ENCODE measurements around the gene TEPSIN. TPM values are rescaled to one million over a fixed set of nuclear protein-coding genes. Genes with fewer than 3 reads are reported as not detected.

Gene TEPSIN
- total and polyA plus RNA-seq, 4 donors = 7.7 to 33.8 (median 19.2) TPM

DNA sequence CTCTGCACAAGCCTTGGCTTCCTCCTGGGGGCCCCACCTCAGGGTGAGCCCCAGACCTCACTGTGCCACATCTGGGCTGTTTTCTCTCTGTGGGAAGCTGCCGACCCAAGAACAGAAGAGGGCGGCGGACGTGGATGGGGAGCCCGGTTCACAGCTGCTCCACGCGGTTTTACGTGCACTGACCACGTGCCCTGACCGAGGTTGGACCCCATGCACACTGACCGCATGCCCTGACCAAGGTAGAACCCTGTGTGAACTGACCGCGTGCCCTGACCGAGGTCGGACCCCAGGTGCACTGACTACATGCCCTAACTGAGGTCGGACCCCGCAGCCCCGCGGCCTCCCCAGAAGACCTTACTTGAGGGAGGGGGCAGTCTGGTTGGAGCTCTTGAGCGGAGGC is 35.7 kb downstream of the TEPSIN start:
- Histone ChIP-seq H3K27me3 (ENCODE audit: control insufficient read depth, insufficient read depth, low read length) (no peaks in the 10 kb centered on the region), H3K36me3 (ENCODE audit: control insufficient read depth, insufficient read depth, low read length) (peaks cover 95% of the 10 kb centered on the region), H3K9me3 (ENCODE audit: control insufficient read depth, insufficient read depth, low read length) (no peaks in the 10 kb centered on the region), H3K4me3 (ENCODE audit: low read depth, low read length) (no peak overlapping the region), H3K27ac (ENCODE audit: low read depth, low read length) (no peak overlapping the region), H3K4me1 (ENCODE audit: control insufficient read depth, insufficient read depth, low read length) (peaks cover 5% of the 10 kb centered on the region)
- no peak for DNase-seq (ENCODE audit: low read depth in 4 of 6, low spot score in 6 of 6)
- WGBS (ENCODE audit: insufficient coverage) = 97% methylated on average over 20 of the region's 20 CpGs

DNA sequence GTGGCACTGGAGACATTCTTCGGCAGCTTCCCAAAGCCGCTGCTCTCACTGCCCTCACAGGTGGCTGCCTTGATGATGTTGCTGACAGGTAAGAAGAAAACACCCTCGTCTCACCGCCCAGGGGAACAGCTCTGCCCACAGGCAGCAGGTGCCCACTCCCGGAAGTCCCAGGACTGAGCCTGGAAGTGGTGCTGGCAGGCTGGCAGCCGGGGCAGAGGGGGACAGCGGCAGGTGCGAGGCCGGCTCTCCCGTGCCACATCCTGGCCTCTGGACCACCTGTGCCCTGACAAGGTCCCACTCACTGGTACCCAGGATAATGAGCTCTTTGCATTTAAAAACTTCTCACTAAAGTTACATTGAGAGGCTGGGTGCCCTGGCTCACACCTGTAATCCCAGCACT is 36.5 kb downstream of the TEPSIN start:
- WGBS (ENCODE audit: insufficient coverage) = 98% methylated on average over 10 of the region's 10 CpGs
- H3K4me1 ChIP-seq (ENCODE audit: control insufficient read depth, insufficient read depth, low read length) = peaks cover 5% of the 10 kb centered on the region
- H3K36me3 ChIP-seq (ENCODE audit: control insufficient read depth, insufficient read depth, low read length) = peaks cover 95% of the 10 kb centered on the region
- no peaks in the 10 kb centered on the region for H3K9me3 ChIP-seq (ENCODE audit: control insufficient read depth, insufficient read depth, low read length)
- no peak for DNase-seq (ENCODE audit: low read depth in 4 of 6, low spot score in 6 of 6)
- H3K27ac ChIP-seq (ENCODE audit: low read depth, low read length) = no peak overlapping the region
- H3K27me3 ChIP-seq (ENCODE audit: control insufficient read depth, insufficient read depth, low read length) = no peaks in the 10 kb centered on the region
- no peak overlapping the region for H3K4me3 ChIP-seq (ENCODE audit: low read depth, low read length)

DNA sequence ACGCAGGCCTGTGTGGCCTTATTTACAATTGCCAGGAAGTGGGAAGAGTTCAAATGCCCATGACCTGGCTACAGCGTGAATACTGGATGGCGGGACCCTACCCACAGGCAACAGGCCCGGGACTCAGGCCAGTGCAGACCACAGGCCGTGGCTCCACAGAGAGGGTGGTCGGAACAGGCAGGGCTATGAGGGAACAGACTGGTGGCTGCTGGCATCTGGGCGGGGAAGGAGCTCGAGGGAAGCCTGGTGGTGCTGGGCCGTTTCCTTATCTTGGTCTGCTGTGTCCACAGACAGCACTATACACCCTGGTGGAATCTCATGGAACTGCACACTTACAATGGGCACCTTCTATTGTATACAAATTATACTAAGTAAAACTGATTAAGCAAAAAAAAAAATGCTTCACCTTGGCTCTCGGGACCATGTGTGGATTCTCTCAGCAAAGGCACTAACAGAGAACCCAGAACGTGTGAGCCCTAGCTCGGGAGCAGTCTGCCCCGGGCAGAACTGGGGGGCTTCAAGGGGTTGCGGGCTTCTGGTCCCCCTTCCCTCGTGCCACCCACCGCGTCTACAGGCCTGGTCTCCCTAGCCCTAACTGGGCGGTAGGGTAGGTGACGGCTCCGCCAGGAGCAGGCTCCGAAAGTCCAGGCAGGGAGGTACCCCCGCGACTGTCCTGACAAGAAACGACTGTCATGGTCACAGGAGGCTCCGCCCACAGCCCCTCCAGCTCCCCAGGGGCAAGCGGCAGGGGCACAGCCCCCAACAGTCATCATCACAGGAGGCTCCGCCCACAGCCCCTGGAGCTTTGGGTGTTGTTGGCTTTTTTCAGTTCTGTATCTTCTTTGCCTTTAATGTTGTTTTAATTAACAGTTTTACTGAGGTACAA is 37.9 kb downstream of the TEPSIN start:
- Histone ChIP-seq H3K36me3 (ENCODE audit: control insufficient read depth, insufficient read depth, low read length) (peaks cover 95% of the 10 kb centered on the region), H3K27ac (ENCODE audit: low read depth, low read length) (no peak overlapping the region), H3K27me3 (ENCODE audit: control insufficient read depth, insufficient read depth, low read length) (no peaks in the 10 kb centered on the region), H3K9me3 (ENCODE audit: control insufficient read depth, insufficient read depth, low read length) (no peaks in the 10 kb centered on the region), H3K4me3 (ENCODE audit: low read depth, low read length) (no peak overlapping the region), H3K4me1 (ENCODE audit: control insufficient read depth, insufficient read depth, low read length) (peaks cover 9% of the 10 kb centered on the region)
- WGBS (ENCODE audit: insufficient coverage) = 85% methylated on average over 21 of the region's 27 CpGs
- DNase-seq (ENCODE audit: low read depth in 4 of 6, low spot score in 6 of 6) = peak in 2 of 6 donors; percentile 67 to 74

DNA sequence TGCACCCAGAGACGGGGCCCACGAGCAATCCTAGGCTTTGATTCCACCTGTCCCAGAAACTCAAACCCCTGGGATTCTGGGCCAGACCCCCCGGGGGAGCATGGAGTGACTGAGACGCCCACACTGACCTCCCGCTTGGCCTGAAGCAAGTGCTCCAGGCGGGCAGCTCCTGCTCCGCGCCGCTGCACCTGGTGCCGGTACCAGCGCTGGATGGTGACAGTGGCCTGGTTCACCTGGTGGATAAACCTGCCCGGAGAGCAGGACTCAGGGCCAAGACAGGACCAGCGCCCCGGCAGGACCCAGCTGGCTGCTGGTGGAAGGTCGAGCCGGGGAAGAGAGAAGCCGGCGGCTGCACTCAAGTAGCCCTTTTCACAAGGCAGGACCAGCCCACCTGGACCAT is 38.7 kb downstream of the TEPSIN start:
- Histone ChIP-seq H3K36me3 (ENCODE audit: control insufficient read depth, insufficient read depth, low read length) (peaks cover 97% of the 10 kb centered on the region), H3K27me3 (ENCODE audit: control insufficient read depth, insufficient read depth, low read length) (no peaks in the 10 kb centered on the region), H3K9me3 (ENCODE audit: control insufficient read depth, insufficient read depth, low read length) (no peaks in the 10 kb centered on the region), H3K4me3 (ENCODE audit: low read depth, low read length) (no peak overlapping the region), H3K27ac (ENCODE audit: low read depth, low read length) (no peak overlapping the region), H3K4me1 (ENCODE audit: control insufficient read depth, insufficient read depth, low read length) (peaks cover 9% of the 10 kb centered on the region)
- 96% methylated on average over 16 of the region's 18 CpGs for WGBS (ENCODE audit: insufficient coverage)
- no peak for DNase-seq (ENCODE audit: low read depth in 4 of 6, low spot score in 6 of 6)

DNA sequence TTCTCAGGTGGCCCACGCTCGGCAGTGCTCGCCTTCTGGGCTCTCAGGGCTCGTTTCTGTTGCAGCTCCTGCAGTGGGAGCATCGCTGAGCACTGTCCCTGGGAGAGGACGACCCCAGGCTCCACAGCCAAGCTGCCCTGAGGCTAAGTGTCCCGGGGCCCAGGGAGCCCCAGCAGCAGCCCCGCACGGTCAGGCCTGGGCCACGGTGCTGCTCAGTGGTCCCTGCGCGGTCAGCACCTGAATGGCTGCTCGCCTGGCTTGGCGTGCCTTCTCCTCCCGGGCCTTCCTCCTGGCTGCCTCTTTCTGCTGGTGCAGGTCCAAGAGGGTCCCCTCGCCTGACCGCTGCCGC is 39.4 kb downstream of the TEPSIN start:
- Histone ChIP-seq H3K27me3 (ENCODE audit: control insufficient read depth, insufficient read depth, low read length) (no peaks in the 10 kb centered on the region), H3K36me3 (ENCODE audit: control insufficient read depth, insufficient read depth, low read length) (peaks cover 99% of the 10 kb centered on the region), H3K4me3 (ENCODE audit: low read depth, low read length) (no peak overlapping the region), H3K9me3 (ENCODE audit: control insufficient read depth, insufficient read depth, low read length) (no peaks in the 10 kb centered on the region), H3K4me1 (ENCODE audit: control insufficient read depth, insufficient read depth, low read length) (peaks cover 9% of the 10 kb centered on the region), H3K27ac (ENCODE audit: low read depth, low read length) (no peak overlapping the region)
- 96% methylated on average over 18 of the region's 18 CpGs for WGBS (ENCODE audit: insufficient coverage)
- DNase-seq (ENCODE audit: low read depth in 4 of 6, low spot score in 6 of 6) = no peak

- Histone ChIP-seq H3K4me3 (ENCODE audit: low read depth, low read length) (no peak overlapping the region), H3K27ac (ENCODE audit: low read depth, low read length) (no peak overlapping the region), H3K36me3 (ENCODE audit: control insufficient read depth, insufficient read depth, low read length) (peaks cover 99% of the 10 kb centered on the region), H3K27me3 (ENCODE audit: control insufficient read depth, insufficient read depth, low read length) (no peaks in the 10 kb centered on the region), H3K9me3 (ENCODE audit: control insufficient read depth, insufficient read depth, low read length) (no peaks in the 10 kb centered on the region), H3K4me1 (ENCODE audit: control insufficient read depth, insufficient read depth, low read length) (peaks cover 9% of the 10 kb centered on the region)
- WGBS (ENCODE audit: insufficient coverage) = 95% methylated on average over 17 of the region's 22 CpGs
- DNase-seq (ENCODE audit: low read depth in 4 of 6, low spot score in 6 of 6) = no peak
Observed at GRCh38 chr17:81198826-81199481, 39.9 kb downstream of the TEPSIN start.

- Histone ChIP-seq H3K27me3 (ENCODE audit: control insufficient read depth, insufficient read depth, low read length) (no peaks in the 10 kb centered on the region), H3K9me3 (ENCODE audit: control insufficient read depth, insufficient read depth, low read length) (no peaks in the 10 kb centered on the region), H3K36me3 (ENCODE audit: control insufficient read depth, insufficient read depth, low read length) (peaks cover 99% of the 10 kb centered on the region), H3K27ac (ENCODE audit: low read depth, low read length) (no peak overlapping the region), H3K4me1 (ENCODE audit: control insufficient read depth, insufficient read depth, low read length) (peaks cover 9% of the 10 kb centered on the region), H3K4me3 (ENCODE audit: low read depth, low read length) (no peak overlapping the region)
- no peak for DNase-seq (ENCODE audit: low read depth in 4 of 6, low spot score in 6 of 6)
- WGBS (ENCODE audit: insufficient coverage) = 97% methylated on average over 19 of the region's 21 CpGs
Observed at GRCh38 chr17:81197831-81198490, 40.9 kb downstream of the TEPSIN start.

GRCh38 chr17:81197409-81197795 is 41.5 kb downstream of the TEPSIN start:
- Histone ChIP-seq H3K4me3 (ENCODE audit: low read depth, low read length) (no peak overlapping the region), H3K27me3 (ENCODE audit: control insufficient read depth, insufficient read depth, low read length) (no peaks in the 10 kb centered on the region), H3K27ac (ENCODE audit: low read depth, low read length) (no peak overlapping the region), H3K4me1 (ENCODE audit: control insufficient read depth, insufficient read depth, low read length) (peaks cover 9% of the 10 kb centered on the region), H3K36me3 (ENCODE audit: control insufficient read depth, insufficient read depth, low read length) (peaks cover 99% of the 10 kb centered on the region), H3K9me3 (ENCODE audit: control insufficient read depth, insufficient read depth, low read length) (no peaks in the 10 kb centered on the region)
- no peak for DNase-seq (ENCODE audit: low read depth in 4 of 6, low spot score in 6 of 6)
- WGBS (ENCODE audit: insufficient coverage) = 84% methylated on average over 9 of the region's 14 CpGs

DNA sequence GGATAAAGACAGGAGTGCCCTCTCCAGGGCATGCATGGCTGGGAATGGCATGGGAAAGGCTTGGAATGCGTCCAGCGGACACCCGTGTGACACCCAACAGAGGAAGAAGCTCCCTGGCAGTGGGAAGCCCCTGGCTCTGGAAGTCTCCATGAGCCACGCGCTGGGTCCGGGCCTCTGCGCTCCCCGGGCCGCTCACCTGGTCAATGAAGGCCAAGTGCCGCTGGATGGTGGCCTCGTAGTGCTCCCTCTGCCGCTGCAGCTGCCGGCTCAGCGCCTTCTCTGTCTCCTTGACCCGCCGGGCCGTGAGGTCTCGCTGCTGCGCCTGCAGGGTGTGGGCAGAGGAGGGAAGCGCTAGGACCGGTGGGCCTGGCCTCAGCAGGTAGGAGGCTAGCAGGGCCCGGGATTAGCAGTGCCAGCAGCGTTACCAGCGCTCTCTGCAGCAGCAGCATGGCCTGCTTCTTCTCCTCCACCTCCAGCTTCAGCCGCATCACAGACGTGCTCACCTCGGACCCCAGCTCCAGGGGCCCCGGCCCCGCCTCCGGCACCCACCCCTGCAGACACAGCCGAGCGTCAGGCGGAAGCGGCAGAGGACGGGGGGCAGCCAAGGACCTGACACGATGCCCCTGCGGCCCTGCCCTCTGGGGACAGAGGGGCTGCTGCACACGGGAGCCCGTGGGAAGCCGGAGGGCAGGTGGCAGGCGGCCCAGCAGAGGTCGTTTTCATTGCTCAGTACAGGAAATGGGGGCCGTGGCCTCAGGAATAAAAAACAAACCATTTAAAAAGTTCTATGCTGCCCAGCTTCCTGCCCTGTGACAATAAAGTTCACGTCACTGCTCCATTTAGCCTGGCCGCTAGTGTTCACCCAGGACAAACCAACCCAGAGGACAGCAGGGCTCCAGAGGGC is 42.1 kb downstream of the TEPSIN start:
- Histone ChIP-seq H3K4me1 (ENCODE audit: control insufficient read depth, insufficient read depth, low read length) (peaks cover 9% of the 10 kb centered on the region), H3K27me3 (ENCODE audit: control insufficient read depth, insufficient read depth, low read length) (no peaks in the 10 kb centered on the region), H3K9me3 (ENCODE audit: control insufficient read depth, insufficient read depth, low read length) (no peaks in the 10 kb centered on the region), H3K27ac (ENCODE audit: low read depth, low read length) (no peak overlapping the region), H3K4me3 (ENCODE audit: low read depth, low read length) (no peak overlapping the region), H3K36me3 (ENCODE audit: control insufficient read depth, insufficient read depth, low read length) (peaks cover 100% of the 10 kb centered on the region)
- no peak for DNase-seq (ENCODE audit: low read depth in 4 of 6, low spot score in 6 of 6)
- 90% methylated on average over 45 of the region's 45 CpGs for WGBS (ENCODE audit: insufficient coverage)
